Measurements from ENCODE around the gene GOSR1.
"Not testable (repeated sequence)": the region's sequence is repeated elsewhere in the genome, so short reads cannot be mapped to it uniquely, and the experiment has no call there.

The GOSR1 gene

GRCh38 chr17:30561766-30562165 is 84.6 kb downstream of the GOSR1 start:
- DNase-seq (ENCODE audit: low read depth): not testable (repeated sequence)

- DNase-seq (ENCODE audit: low read depth): not testable (repeated sequence)
Observed at GRCh38 chr17:30563131-30563904, 86.1 kb downstream of the GOSR1 start.

- not testable (repeated sequence) for DNase-seq (ENCODE audit: low read depth)
Observed at GRCh38 chr17:30563905-30564390, 86.7 kb downstream of the GOSR1 start.

- DNase-seq (ENCODE audit: low read depth): not testable (repeated sequence)
Observed at GRCh38 chr17:30564422-30565072, 87.3 kb downstream of the GOSR1 start.

GRCh38 chr17:30565073-30565935 is 88.1 kb downstream of the GOSR1 start:
- DNase-seq (ENCODE audit: low read depth): peak; percentile 17

GRCh38 chr17:30566104-30566503 is 88.9 kb downstream of the GOSR1 start:
- not testable (repeated sequence) for DNase-seq (ENCODE audit: low read depth)

GRCh38 chr17:30566516-30567225 is 89.5 kb downstream of the GOSR1 start:
- DNase-seq (ENCODE audit: low read depth): peak; percentile 20

- DNase-seq (ENCODE audit: low read depth): no peak
Observed at GRCh38 chr17:30567231-30568116, 90.3 kb downstream of the GOSR1 start.

GRCh38 chr17:30568117-30568430 is 90.9 kb downstream of the GOSR1 start:
- no peak for DNase-seq (ENCODE audit: low read depth)

- not testable (repeated sequence) for DNase-seq (ENCODE audit: low read depth)
Observed at GRCh38 chr17:30569531-30570175, 92.4 kb downstream of the GOSR1 start.

- DNase-seq (ENCODE audit: low read depth): no peak
Observed at GRCh38 chr17:30570191-30570590, 93.0 kb downstream of the GOSR1 start.

- no peak for DNase-seq (ENCODE audit: low read depth)
Observed at GRCh38 chr17:30570596-30571265, 93.5 kb downstream of the GOSR1 start.

GRCh38 chr17:30571404-30571803 is 94.2 kb downstream of the GOSR1 start:
- not testable (repeated sequence) for DNase-seq (ENCODE audit: low read depth)

GRCh38 chr17:30571921-30572320 is 94.7 kb downstream of the GOSR1 start:
- DNase-seq (ENCODE audit: low read depth): no peak

- DNase-seq (ENCODE audit: low read depth): not testable (repeated sequence)
Observed at GRCh38 chr17:30572651-30573554, 95.7 kb downstream of the GOSR1 start.

GRCh38 chr17:30573603-30574175 is 96.5 kb downstream of the GOSR1 start:
- DNase-seq (ENCODE audit: low read depth): no peak

GRCh38 chr17:30574309-30574708 is 97.1 kb downstream of the GOSR1 start:
- not testable (repeated sequence) for DNase-seq (ENCODE audit: low read depth)

GRCh38 chr17:30574806-30575205 is 97.6 kb downstream of the GOSR1 start:
- not testable (repeated sequence) for DNase-seq (ENCODE audit: low read depth)

Data from ELR (cell line).